Prostate gland (tissue), 2 donors: ENCODE results near the gene DGKB.

Experiments used
- CTCF ChIP-seq, 4 experiments: fragments of 200-600 bp in 2 of 4; fragments of 450-650 bp in 2 of 4; sonication (generic) in 2 of 4; IDR thresholded peaks; 1 replicate in 3 of 4; 2 replicates in 1 of 4; pipeline ENCODE4 v1.5.1; 2016 to 2019; ENCODE audit warnings: antibody characterized with exemption in 4 of 4, mild to moderate bottlenecking in 2 of 4, moderate library complexity in 2 of 4
- POLR2A ChIP-seq: fragments of 450-650 bp; IDR thresholded peaks from one replicate; pipeline ENCODE4 v1.6.1; 2016; ENCODE audit warnings: antibody characterized with exemption, mild to moderate bottlenecking

DNA sequence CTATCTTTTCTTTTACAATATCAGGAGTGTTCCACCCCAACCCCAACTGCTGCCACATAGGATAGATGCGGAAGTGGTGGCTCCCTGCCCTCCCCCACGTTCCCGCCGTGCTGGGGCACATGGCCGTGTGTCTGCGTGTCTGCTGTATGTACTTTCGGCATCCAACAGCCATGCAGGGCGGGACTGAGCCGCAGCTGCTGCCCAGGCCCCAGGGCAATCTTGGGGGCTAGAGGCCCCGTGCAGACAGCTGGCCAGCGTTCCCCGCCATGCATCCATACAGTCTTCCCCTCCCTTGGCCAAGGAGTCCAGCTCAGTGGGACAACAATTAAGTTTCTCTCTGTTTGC lies 162.7 kb downstream of the DGKB start:
- TF ChIP-seq POLR2A (no peak), CTCF (IDR thresholded peaks at IDR 0.05) (no peak)
